HG02623 (cell line): Measurements from ENCODE around the gene CD247.

ENCODE experiments used
- ATAC-seq: cut with Tn5 transposase; IDR thresholded peaks from one replicate; pipeline ENCODE4 v1.9.1; 2021; ENCODE audit warnings: moderate library complexity; ENCODE audit not compliant: unreplicated experiment

The CD247 gene

GRCh38 chr1:167463875-167464575 lies 54.3 kb downstream of the CD247 start:
- no peak for ATAC-seq

- ATAC-seq: no peak
Observed at GRCh38 chr1:167463080-167463479, 55.2 kb downstream of the CD247 start.

- ATAC-seq: no peak
Observed at GRCh38 chr1:167462341-167462740, 56.0 kb downstream of the CD247 start.

- ATAC-seq: no peak
Observed at GRCh38 chr1:167460836-167461235, 57.5 kb downstream of the CD247 start.

GRCh38 chr1:167457936-167458584 lies 60.3 kb downstream of the CD247 start:
- ATAC-seq: no peak

- ATAC-seq: no peak
Observed at GRCh38 chr1:167456926-167457325, 61.4 kb downstream of the CD247 start.

DNA sequence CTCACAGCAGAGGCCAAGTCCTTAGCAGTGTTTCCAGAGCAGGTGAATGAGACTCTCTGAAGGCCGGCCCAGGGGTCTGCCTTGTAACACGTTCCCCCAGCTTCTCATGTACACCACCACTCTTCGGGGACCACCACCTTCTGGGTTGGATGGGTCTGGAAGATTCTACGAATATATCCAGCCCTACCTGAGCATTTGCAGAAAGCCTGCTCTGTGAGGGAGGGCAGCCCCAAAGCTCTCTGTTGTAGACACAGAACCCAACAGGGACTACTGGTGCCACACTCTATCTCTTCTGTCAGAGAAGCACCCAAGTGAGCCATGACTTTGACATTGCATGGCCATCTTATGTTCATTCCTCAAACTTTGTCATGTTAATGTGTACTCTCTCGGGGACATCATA lies 61.8 kb downstream of the CD247 start:
- no peak for ATAC-seq

DNA sequence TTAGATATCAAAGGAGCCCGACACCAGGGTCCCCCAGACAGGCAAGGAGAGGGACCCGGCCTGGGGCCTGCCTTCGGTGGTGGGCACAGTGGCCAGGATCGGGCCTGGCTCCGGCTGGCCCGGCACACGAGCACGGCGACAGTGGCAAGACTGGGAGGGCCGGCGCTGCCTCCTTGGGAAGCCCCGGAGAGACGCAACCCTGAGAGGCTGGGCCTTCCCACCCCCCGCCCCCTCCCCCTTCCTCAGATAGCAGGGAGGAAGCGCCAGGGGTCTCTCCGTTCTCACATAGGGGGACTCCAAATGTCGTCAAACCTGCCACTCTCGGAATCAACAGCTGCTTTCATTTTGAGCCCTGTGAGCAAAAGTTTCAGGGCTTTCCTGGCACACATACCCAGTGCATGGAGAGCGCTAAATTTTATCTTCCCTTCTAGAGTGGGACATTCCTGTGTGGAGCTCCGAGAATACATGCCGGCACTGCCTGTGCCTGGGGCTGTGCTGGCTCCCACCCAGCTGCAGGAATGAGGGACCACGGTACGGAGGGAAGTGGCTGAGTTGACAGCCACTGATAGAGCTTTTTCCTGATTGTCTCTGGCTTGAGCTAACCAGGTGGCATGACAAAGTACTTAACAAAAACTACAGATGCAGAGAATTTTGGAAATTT lies 62.4 kb downstream of the CD247 start:
- peak; percentile 34 for ATAC-seq

- peak; percentile 52 for ATAC-seq
Observed at GRCh38 chr1:167454894-167455785, 63.2 kb downstream of the CD247 start.

DNA sequence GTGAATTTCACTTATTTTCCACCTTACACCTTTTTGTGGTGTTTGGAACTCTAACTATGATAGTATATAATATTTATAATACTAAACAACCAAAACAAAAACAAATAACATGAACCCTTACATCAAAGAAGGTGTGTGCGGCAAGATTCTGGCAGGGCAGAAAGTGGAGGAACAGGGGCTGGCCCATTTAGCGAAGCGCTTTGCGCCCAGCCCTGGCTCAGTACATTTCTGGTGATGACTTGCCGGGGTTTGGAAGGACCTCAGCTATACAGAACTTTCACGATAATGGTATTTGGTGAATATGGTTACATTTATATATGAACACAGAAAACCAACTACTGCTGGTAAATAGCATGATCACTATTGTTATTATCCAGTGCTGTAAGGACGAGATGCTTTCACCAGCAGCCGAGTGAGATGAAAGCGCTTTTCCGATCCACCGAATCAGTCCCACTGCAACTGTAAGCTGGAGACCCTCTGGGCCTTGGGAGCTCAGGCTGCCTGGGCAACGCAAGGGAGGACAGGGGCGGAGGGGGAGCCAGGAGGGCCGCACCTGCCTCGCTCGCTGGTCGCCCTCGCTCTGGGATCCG lies 63.9 kb downstream of the CD247 start:
- no peak for ATAC-seq

DNA sequence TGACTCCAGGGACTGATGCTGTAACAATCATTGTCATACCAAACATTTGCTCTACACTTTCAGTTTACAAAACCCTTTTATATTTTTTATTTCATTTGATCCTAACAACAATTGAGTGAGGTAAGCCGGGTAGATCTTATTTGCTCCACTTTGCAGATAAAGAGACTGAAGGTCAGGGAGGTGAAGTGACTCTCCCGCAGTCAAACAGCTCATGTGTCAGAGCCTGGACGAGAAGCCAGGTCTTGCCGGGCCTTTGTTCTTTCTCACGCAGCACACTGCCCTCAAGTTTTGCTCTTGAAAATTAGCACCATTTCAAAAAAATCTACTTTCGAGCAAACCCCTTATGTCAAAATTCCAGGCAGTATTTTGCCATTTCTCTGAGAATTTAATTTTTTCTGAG lies 65.2 kb downstream of the CD247 start:
- no peak for ATAC-seq

- no peak for ATAC-seq
Observed at GRCh38 chr1:167452483-167452882, 65.8 kb downstream of the CD247 start.

GRCh38 chr1:167450843-167451242 lies 67.5 kb downstream of the CD247 start:
- ATAC-seq: no peak

GRCh38 chr1:167447521-167448136 lies 70.7 kb downstream of the CD247 start:
- ATAC-seq: peak; percentile 84

DNA sequence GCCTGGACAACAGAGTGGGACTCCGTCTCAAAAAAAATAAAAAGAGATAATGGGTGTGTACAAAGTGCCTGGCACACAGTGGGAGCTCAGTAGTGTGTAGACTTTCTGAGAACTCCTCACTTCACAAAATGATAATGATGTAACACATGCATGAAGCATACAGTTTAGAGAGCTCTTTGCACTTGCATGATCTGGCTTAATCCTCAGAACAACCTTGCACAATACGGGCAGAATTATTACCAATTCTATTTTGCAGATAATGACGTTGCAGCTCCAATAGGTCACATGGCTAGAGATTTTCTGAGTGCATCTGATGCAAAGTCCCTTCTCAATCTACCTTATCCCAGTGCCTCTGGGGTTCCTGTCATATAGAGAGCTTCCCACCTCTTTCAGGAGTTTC lies 71.4 kb downstream of the CD247 start:
- ATAC-seq: no peak

GRCh38 chr1:167443757-167444156 lies 74.6 kb downstream of the CD247 start:
- no peak for ATAC-seq

DNA sequence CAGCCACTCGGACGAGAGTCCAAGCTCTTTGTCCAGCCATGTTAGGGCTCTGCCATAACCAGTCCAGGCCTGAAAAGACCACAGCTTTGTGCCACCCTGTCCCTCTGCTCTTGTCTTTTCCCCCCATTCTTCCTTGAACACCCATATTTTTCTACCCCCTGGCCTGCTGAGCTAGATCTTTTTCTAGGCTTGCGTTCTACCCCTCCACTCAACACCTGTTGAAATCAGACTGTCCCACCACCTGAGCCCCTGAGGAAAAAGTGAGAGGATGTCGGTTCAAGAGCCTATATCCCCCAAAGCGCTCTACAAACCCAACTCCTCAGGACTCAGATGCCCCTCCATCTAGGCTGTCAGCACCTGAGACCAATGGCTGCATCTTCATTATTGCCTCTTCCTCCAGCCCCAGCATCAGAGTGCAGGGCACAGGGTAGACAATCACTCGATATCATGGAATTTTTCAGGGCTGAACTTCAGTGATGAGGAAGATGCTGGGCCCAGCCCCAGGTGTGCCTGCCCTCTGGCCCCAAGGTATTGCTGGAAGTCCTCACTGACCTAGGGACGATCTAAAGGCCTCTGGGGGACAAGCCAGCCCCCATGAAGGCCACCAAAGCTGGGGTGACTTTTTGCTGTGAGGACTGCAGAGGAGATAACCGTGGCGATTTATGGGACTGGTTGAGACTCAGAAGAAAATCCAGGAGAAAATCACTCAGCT lies 75.3 kb downstream of the CD247 start:
- no peak for ATAC-seq

GRCh38 chr1:167442142-167442848 lies 76.0 kb downstream of the CD247 start:
- peak; percentile 85 for ATAC-seq

DNA sequence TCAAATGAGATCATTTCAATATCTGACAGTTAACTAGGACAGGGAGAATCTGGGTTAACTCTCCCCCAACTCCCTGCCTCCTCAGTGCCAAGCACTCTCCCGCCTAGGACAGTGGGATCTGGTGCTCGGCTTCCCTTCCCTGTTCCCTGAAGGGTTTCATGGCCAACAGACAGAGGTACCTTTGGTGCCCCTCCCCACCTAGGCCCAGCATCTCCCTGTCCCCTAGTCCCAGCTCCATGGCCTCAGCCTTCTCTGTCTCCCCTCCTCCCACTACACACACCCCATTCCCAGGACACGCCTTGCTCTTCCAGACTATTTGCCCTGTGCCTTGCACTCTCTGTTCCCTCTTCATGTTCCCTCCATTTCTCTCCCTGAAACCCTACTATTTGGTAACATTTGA lies 77.1 kb downstream of the CD247 start:
- ATAC-seq: no peak
